22Rv1 (cell line): ENCODE data around the gene INTS6.

ENCODE experiments used
- ZFX ChIP-seq: fragments of 450-650 bp; IDR thresholded peaks from 2 replicates; pipeline ENCODE4 v1.6.1; 2017; ENCODE audit warnings: antibody characterized with exemption, borderline replicate concordance
- TF ChIP-seq, protein P1 (sequence below): fragments of 450-650 bp; IDR thresholded peaks from 2 replicates; pipeline ENCODE4 v1.5.1; 2017; ENCODE audit warnings: mild to moderate bottlenecking

GRCh38 chr13:51373451-51373850 lies 79.4 kb downstream of the INTS6 start:
- TF ChIP-seq, protein P1, sequence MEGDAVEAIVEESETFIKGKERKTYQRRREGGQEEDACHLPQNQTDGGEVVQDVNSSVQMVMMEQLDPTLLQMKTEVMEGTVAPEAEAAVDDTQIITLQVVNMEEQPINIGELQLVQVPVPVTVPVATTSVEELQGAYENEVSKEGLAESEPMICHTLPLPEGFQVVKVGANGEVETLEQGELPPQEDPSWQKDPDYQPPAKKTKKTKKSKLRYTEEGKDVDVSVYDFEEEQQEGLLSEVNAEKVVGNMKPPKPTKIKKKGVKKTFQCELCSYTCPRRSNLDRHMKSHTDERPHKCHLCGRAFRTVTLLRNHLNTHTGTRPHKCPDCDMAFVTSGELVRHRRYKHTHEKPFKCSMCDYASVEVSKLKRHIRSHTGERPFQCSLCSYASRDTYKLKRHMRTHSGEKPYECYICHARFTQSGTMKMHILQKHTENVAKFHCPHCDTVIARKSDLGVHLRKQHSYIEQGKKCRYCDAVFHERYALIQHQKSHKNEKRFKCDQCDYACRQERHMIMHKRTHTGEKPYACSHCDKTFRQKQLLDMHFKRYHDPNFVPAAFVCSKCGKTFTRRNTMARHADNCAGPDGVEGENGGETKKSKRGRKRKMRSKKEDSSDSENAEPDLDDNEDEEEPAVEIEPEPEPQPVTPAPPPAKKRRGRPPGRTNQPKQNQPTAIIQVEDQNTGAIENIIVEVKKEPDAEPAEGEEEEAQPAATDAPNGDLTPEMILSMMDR = no peak
- TF ChIP-seq ZFX = no peak
